OCI-LY7 (cell line): ENCODE measurements around the gene GSK3B. TPM values are rescaled to one million over a fixed set of nuclear protein-coding genes. Genes with fewer than 3 reads are reported as not detected.

Experiments
- BruUV-seq: library from RNA; stranded (reverse); fragments of 400-500 nt; replicated peaks from 2 replicates; lab custom pipeline; 2021; lab: Mats Ljungman, UMichigan
- CTCF ChIA-PET: fragments of 300-600 bp; sonication (Branson Sonifier 250); formaldehyde crosslinking; loops from one replicate; lab custom pipeline; 2022; ENCODE audit warnings: antibody characterized with exemption; ENCODE audit not compliant: unreplicated experiment; lab: Charles Lee
- POLR2A ChIA-PET: fragments of 300-600 bp; sonication (Branson Sonifier 250); formaldehyde crosslinking; loops from one replicate; lab custom pipeline; 2022; ENCODE audit warnings: antibody characterized with exemption; lab: Charles Lee
- DNase-seq: peaks from one replicate; pipeline ENCODE4 v3.0.0-alpha.2; 2015; ENCODE audit warnings: low spot score
- H2AFZ ChIP-seq: fragments of 200-600 bp; sonication (generic), shearing (Covaris generic); 2 replicates; pipeline ENCODE4 v1.6.1; 2014; ENCODE audit warnings: mild to moderate bottlenecking, antibody characterized with exemption, low read length, moderate library complexity
- H3K27ac ChIP-seq: fragments of 200-600 bp; sonication (generic); 2 replicates; pipeline ENCODE4 v1.5.1; 2014; ENCODE audit warnings: mixed run types, low read depth, mild to moderate bottlenecking, moderate library complexity, low read length, inconsistent platforms; ENCODE audit not compliant: poor library complexity, severe bottlenecking
- H3K36me3 ChIP-seq: fragments of 200-600 bp; sonication (generic); 2 replicates; pipeline ENCODE4 v1.6.1; 2014; ENCODE audit warnings: mild to moderate bottlenecking, antibody characterized with exemption, low read length, moderate library complexity, mixed read lengths; ENCODE audit not compliant: insufficient read depth
- H3K4me1 ChIP-seq: fragments of 200-600 bp; sonication (generic); 2 replicates; pipeline ENCODE4 v1.5.1; 2014; ENCODE audit warnings: mild to moderate bottlenecking, low read length; ENCODE audit not compliant: insufficient read depth, poor library complexity, severe bottlenecking
- H3K4me2 ChIP-seq: fragments of 200-600 bp; sonication (generic); 2 replicates; pipeline ENCODE4 v1.6.1; 2014; ENCODE audit warnings: mild to moderate bottlenecking, low read length
- H3K4me3 ChIP-seq: fragments of 200-600 bp; sonication (generic); 2 replicates; pipeline ENCODE4 v1.5.1; 2014; ENCODE audit warnings: mild to moderate bottlenecking, low read depth, low read length; ENCODE audit not compliant: poor library complexity, severe bottlenecking
- H3K79me2 ChIP-seq: fragments of 200-600 bp; sonication (generic); 2 replicates; pipeline ENCODE4 v1.6.1; 2016; ENCODE audit warnings: low read depth, mild to moderate bottlenecking, low read length, moderate library complexity, mixed read lengths; ENCODE audit not compliant: insufficient read depth
- H3K9me2 ChIP-seq: fragments of 200-600 bp; sonication (generic); 2 replicates; pipeline ENCODE4 v1.6.1; 2016; ENCODE audit warnings: mild to moderate bottlenecking, low read length, mixed read lengths; ENCODE audit not compliant: insufficient read depth
- H3K9me3 ChIP-seq: fragments of 200-600 bp; sonication (generic); 2 replicates; pipeline ENCODE4 v1.6.1; 2014; ENCODE audit warnings: mild to moderate bottlenecking, mixed run types, low read length, mixed read lengths
- H4K20me1 ChIP-seq: fragments of 200-600 bp; sonication (generic); 2 replicates; pipeline ENCODE4 v1.6.1; 2014; ENCODE audit warnings: mild to moderate bottlenecking, antibody characterized with exemption, low read length, moderate library complexity, mixed read lengths; ENCODE audit not compliant: insufficient read depth
- CTCF ChIP-seq: fragments of 200-600 bp; sonication (generic); conservative IDR thresholded peaks from 2 replicates; pipeline ENCODE4 v1.5.1; 2014; ENCODE audit warnings: mild to moderate bottlenecking, antibody characterized with exemption, low read length, moderate library complexity, mixed read lengths
- EZH2phosphoT487 ChIP-seq: fragments of 200-600 bp; sonication (generic); IDR thresholded peaks from 2 replicates; pipeline ENCODE4 v1.6.1; 2018; ENCODE audit warnings: low read depth, borderline replicate concordance, mild to moderate bottlenecking, mixed run types, antibody characterized with exemption, low read length, moderate library complexity, mixed read lengths
- intact Hi-C: fragments of 100-400 bp; cut with micrococcal nuclease; formaldehyde crosslinking; loops from one replicate; pipeline ENCODE4 v1.10.0; 2022; ENCODE audit not compliant: unreplicated experiment
- total RNA-seq, 2 experiments: library from RNA; depleted of rRNA in 1 of 2; stranded (reverse); fragments of >200 nt in 1 of 2; shearing (Covaris generic) in 1 of 2; gene quantifications; 2 replicates each; pipeline ENCODE4 v1.2.3, GENCODE V29; 2014 to 2022

GSK3B gene
- total RNA-seq, 2 experiments from 2014 or later: 26.6 to 40.9 TPM

DNA sequence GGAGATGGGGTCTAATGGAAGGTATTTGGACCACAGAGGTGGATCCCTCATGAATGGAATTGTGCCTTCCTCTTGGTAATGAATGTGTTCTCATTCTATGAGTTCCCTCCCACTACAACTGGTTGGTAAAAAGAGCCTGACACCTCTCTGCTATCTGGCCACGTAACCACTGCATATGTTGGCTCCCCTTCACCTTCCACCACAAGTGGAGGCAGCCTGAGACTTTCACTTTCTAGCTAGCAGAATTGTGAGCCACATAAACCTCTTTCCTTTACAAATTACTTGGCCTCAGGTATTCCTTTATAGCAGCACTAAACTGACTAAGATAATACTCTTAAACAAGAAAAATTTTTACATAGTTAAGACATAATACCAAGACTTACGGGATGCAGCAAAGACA, 157.0 kb downstream of the GSK3B start:
- H3K27ac ChIP-seq: no peak overlapping the region
- no peak for DNase-seq
- no peaks in the 10 kb centered on the region for H4K20me1 ChIP-seq
- no peak overlapping the region for H3K4me3 ChIP-seq
- H3K36me3 ChIP-seq: no peaks in the 10 kb centered on the region
- POLR2A ChIA-PET: no interaction called here
- CTCF ChIA-PET: no interaction called here
- no peaks in the 10 kb centered on the region for H3K9me3 ChIP-seq
- H2AFZ ChIP-seq: no peak overlapping the region
- H3K9me2 ChIP-seq: no peaks in the 10 kb centered on the region
- no TSS peak for BruUV-seq
- peaks cover 15% of the 10 kb centered on the region; the same call in 1 of the 2 replicates for H3K79me2 ChIP-seq
- H3K4me1 ChIP-seq: no peaks in the 10 kb centered on the region
- no peak overlapping the region for H3K4me2 ChIP-seq
- intact Hi-C loops: no loop called here
- TF ChIP-seq EZH2phosphoT487: no peak
- no peak for TF ChIP-seq CTCF

DNA sequence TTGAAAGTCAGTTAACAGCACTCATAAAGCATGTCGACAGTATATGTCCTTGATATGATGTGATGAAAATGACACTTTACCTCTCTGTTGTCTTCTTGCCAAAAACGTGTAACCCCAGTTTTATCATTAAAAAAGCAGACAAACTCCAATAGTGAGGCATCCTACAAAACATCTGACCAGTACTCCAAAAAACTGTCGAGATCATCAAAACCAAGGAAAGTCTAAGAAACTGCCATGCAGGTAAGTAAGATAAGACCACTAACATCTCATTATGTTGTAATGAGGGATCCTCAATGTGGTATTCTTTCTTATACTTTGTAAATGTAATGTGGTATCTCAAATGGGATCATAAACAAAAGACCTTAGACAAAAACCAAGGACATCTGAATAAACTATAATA, 160.0 kb downstream of the GSK3B start:
- ChIA-PET POLR2A (interaction anchor here (0.7 kb wide), 1 partner anchor 267 kb away, joined by 3 read pairs; no protein-coding TSS in a partner anchor), CTCF (no interaction called here)
- no peak for DNase-seq
- TF ChIP-seq CTCF: no peak
- TF ChIP-seq EZH2phosphoT487: no peak
- intact Hi-C loops: no loop called here
- Histone ChIP-seq H3K4me2 (no peak overlapping the region), H4K20me1 (no peaks in the 10 kb centered on the region; the same call in 1 of the 2 replicates), H3K36me3 (no peaks in the 10 kb centered on the region), H3K79me2 (peaks cover 15% of the 10 kb centered on the region; the same call in 1 of the 2 replicates), H3K4me3 (no peak overlapping the region), H3K9me3 (no peaks in the 10 kb centered on the region), H3K4me1 (no peaks in the 10 kb centered on the region), H3K27ac (no peak overlapping the region), H2AFZ (no peak overlapping the region), H3K9me2 (no peaks in the 10 kb centered on the region)
- no TSS peak for BruUV-seq

DNA sequence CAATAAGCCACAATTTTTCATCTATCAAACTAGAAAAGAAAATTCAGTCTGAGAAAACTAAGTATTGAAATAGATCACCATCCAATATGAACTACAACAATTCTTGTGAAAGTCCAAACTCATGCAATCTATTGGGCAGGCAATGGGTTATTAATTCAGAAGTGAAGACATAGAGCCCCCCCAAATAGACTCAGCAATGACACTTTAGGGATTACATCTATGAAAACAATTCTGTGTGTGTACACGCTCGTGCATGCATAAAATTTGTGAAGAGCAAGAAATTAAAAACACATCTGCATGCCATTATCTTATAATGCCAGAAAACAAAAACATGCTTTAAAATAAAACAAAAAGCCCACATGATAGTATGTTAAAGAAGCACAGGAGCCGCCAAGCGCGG, 161.0 kb downstream of the GSK3B start:
- DNase-seq: no peak
- H3K4me3 ChIP-seq: no peak overlapping the region
- peaks cover 15% of the 10 kb centered on the region; the same call in 1 of the 2 replicates for H3K79me2 ChIP-seq
- no peak overlapping the region for H3K4me2 ChIP-seq
- no peaks in the 10 kb centered on the region for H3K9me2 ChIP-seq
- CTCF ChIA-PET: no interaction called here
- TF ChIP-seq CTCF (no peak), EZH2phosphoT487 (no peak)
- no peak overlapping the region for H3K27ac ChIP-seq
- no peaks in the 10 kb centered on the region for H3K36me3 ChIP-seq
- H4K20me1 ChIP-seq: no peaks in the 10 kb centered on the region; the same call in 1 of the 2 replicates
- H3K4me1 ChIP-seq: no peaks in the 10 kb centered on the region
- no peaks in the 10 kb centered on the region for H3K9me3 ChIP-seq
- POLR2A ChIA-PET: no interaction called here
- H2AFZ ChIP-seq: no peak overlapping the region
- intact Hi-C loops: no loop called here
- no TSS peak for BruUV-seq
